ENCODE results near the gene GFY. TPM values are rescaled to one million over a fixed set of nuclear protein-coding genes. Genes with fewer than 3 reads are reported as not detected.
A peak's percentile ranks its signal among the peaks of the same experiment; 100 is the strongest.
"Not testable (repeated sequence)": the region's sequence is repeated elsewhere in the genome, so short reads cannot be mapped to it uniquely, and the experiment has no call there.

GFY gene
- total and polyA plus RNA-seq, 4 experiments from 2014 or later = not detected

GRCh38 chr19:49453757-49454240, 28.6 kb downstream of the GFY start:
- Histone ChIP-seq H3K36me3 (ENCODE audit: insufficient read depth, low read length) (peaks cover 7% of the 10 kb centered on the region), H3K4me3 (ENCODE audit: low read length in 2 of 2) (peak overlapping the region; percentile 73 to 96), H3K4me1 (ENCODE audit: insufficient read depth, low read length) (peaks cover 50% of the 10 kb centered on the region), H3K9me3 (ENCODE audit: control insufficient read depth in 1 of 2, low read length in 2 of 2) (no peaks in the 10 kb centered on the region), H3K27ac (ENCODE audit: low read depth, low read length) (peak overlapping the region; percentile 91), H3K27me3 (ENCODE audit: insufficient read depth, low read length) (no peaks in the 10 kb centered on the region)
- Mint-ChIP-seq H3K4me3 (peak overlapping the region; percentile 93 to 100 (median 98)), H3K9me3 (peaks cover 0 to 2% (median 0%) of the 10 kb centered on the region in 8 donors), H3K36me3 (peaks cover 24 to 28% of the 10 kb centered on the region in 2 donors), H3K27me3 (no peaks in the 10 kb centered on the region), H3K4me1 (peaks cover 26 to 75% (median 44%) of the 10 kb centered on the region in 4 donors), H3K27ac (peak overlapping the region; percentile 96 to 100 (median 100))
- POLR2A ChIA-PET (ENCODE audit: partially characterized antibody) = interaction anchor here (0.9 to 5.7 kb wide), 16 partner anchors 9 to 360 kb away, joined by 3 to 222 read pairs (median 5); partner anchors contain the start of genes FLT3LG, FUZ, NOSIP and PRMT1
- CTCF ChIA-PET (ENCODE audit: partially characterized antibody) = interaction anchor here (0.7 to 15.5 kb wide), 7 partner anchors 9 to 222 kb away, joined by 3 to 227 read pairs (median 5); partner anchors contain the start of gene FLT3LG
- intact Hi-C loops (cut with micrococcal nuclease) = loop anchor here (1.0 to 5.0 kb wide), 6 partner anchors 16 to 336 kb away; partner anchors contain the start of genes C19orf73, FLT3LG, PPFIA3 and RPL13A
- no peak for DNase-seq

DNA sequence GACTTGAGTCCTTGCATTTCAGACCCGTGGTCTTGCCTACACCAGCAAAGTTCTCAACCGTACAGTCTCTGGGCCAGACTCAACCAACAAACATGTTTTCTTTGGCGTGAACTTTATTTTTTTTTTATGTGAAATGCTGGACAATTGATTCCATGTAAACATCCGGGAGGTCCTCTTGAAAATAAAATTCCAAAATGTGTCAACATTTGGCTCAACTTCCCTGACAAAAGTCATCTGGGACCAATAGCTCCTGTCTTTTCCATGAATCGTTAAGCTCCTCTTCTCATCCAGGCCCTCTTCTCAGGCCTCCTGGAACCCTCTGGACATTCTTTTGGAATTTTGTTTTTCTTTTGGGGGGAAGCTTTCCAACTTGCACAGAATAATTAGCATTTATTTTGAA, 30.6 kb downstream of the GFY start:
- no peak for DNase-seq
- Mint-ChIP-seq H3K27ac (peak overlapping the region in 5 of 7 donors; percentile 22 to 73 (median 60)), H3K27me3 (no peaks in the 10 kb centered on the region), H3K4me3 (peak overlapping the region in 1 of 8 donors; percentile 49), H3K4me1 (peaks cover 19 to 62% (median 38%) of the 10 kb centered on the region in 4 donors), H3K36me3 (peaks cover 19 to 31% of the 10 kb centered on the region in 2 donors), H3K9me3 (no peaks in the 10 kb centered on the region)
- Histone ChIP-seq H3K36me3 (ENCODE audit: insufficient read depth, low read length) (peaks cover 12% of the 10 kb centered on the region), H3K9me3 (ENCODE audit: control insufficient read depth in 1 of 2, low read length in 2 of 2) (no peaks in the 10 kb centered on the region), H3K27me3 (ENCODE audit: insufficient read depth, low read length) (no peaks in the 10 kb centered on the region), H3K4me3 (ENCODE audit: low read length in 2 of 2) (no peak overlapping the region), H3K4me1 (ENCODE audit: insufficient read depth, low read length) (peaks cover 46% of the 10 kb centered on the region), H3K27ac (ENCODE audit: low read depth, low read length) (no peak overlapping the region)
- ChIA-PET CTCF (ENCODE audit: partially characterized antibody) (interaction anchor here (1.2 to 15.5 kb wide), 3 partner anchors 10 to 91 kb away, joined by 3 to 227 read pairs (median 3); partner anchors contain the start of gene FLT3LG), POLR2A (ENCODE audit: partially characterized antibody) (interaction anchor here (1.4 to 5.1 kb wide), 2 partner anchors 14 to 17 kb away, joined by 5 to 34 read pairs; no protein-coding TSS in a partner anchor)
- intact Hi-C loops (cut with micrococcal nuclease) = no loop called here

GRCh38 chr19:49456326-49456725, 31.1 kb downstream of the GFY start:
- Mint-ChIP-seq H3K4me3 (peak overlapping the region in 1 of 8 donors; percentile 49), H3K36me3 (peaks cover 19 to 30% of the 10 kb centered on the region in 2 donors), H3K4me1 (peaks cover 19 to 57% (median 36%) of the 10 kb centered on the region in 4 donors), H3K9me3 (no peaks in the 10 kb centered on the region), H3K27me3 (no peaks in the 10 kb centered on the region), H3K27ac (peak overlapping the region in 6 of 7 donors; percentile 15 to 77 (median 46))
- ChIA-PET CTCF (ENCODE audit: partially characterized antibody) (interaction anchor here (1.2 to 15.5 kb wide), 3 partner anchors 11 to 90 kb away, joined by 3 to 227 read pairs (median 3); partner anchors contain the start of gene FLT3LG), POLR2A (ENCODE audit: partially characterized antibody) (interaction anchor here (1.4 to 5.1 kb wide), 2 partner anchors 13 to 17 kb away, joined by 5 to 34 read pairs; no protein-coding TSS in a partner anchor)
- intact Hi-C loops (cut with micrococcal nuclease) = no loop called here
- H3K27ac ChIP-seq (ENCODE audit: low read depth, low read length) = no peak overlapping the region
- H3K4me3 ChIP-seq (ENCODE audit: low read length in 2 of 2) = no peak overlapping the region
- H3K9me3 ChIP-seq (ENCODE audit: control insufficient read depth in 1 of 2, low read length in 2 of 2) = no peaks in the 10 kb centered on the region
- H3K4me1 ChIP-seq (ENCODE audit: insufficient read depth, low read length) = peaks cover 43% of the 10 kb centered on the region
- peaks cover 12% of the 10 kb centered on the region for H3K36me3 ChIP-seq (ENCODE audit: insufficient read depth, low read length)
- no peaks in the 10 kb centered on the region for H3K27me3 ChIP-seq (ENCODE audit: insufficient read depth, low read length)
- DNase-seq = no peak

GRCh38 chr19:49458567-49458903, 33.3 kb downstream of the GFY start:
- CTCF ChIA-PET (ENCODE audit: partially characterized antibody) = interaction anchor here (1.1 to 2.8 kb wide), 3 partner anchors 11 to 20 kb away, joined by 3 to 20 read pairs (median 8); partner anchors contain the start of gene FLT3LG
- Mint-ChIP-seq H3K36me3 (peaks cover 15 to 18% of the 10 kb centered on the region in 2 donors), H3K27me3 (no peaks in the 10 kb centered on the region), H3K27ac (peak overlapping the region; percentile 60 to 85 (median 78)), H3K4me1 (peaks cover 9 to 38% (median 20%) of the 10 kb centered on the region in 4 donors), H3K4me3 (peak overlapping the region in 1 of 8 donors; percentile 41), H3K9me3 (no peaks in the 10 kb centered on the region)
- intact Hi-C loops (cut with micrococcal nuclease) = no loop called here
- no peak for DNase-seq
- Histone ChIP-seq H3K36me3 (ENCODE audit: insufficient read depth, low read length) (peaks cover 12% of the 10 kb centered on the region), H3K9me3 (ENCODE audit: control insufficient read depth in 1 of 2, low read length in 2 of 2) (no peaks in the 10 kb centered on the region), H3K27me3 (ENCODE audit: insufficient read depth, low read length) (no peaks in the 10 kb centered on the region), H3K4me1 (ENCODE audit: insufficient read depth, low read length) (peaks cover 29% of the 10 kb centered on the region), H3K4me3 (ENCODE audit: low read length in 2 of 2) (no peak overlapping the region), H3K27ac (ENCODE audit: low read depth, low read length) (peak overlapping the region; percentile 33)
- POLR2A ChIA-PET (ENCODE audit: partially characterized antibody) = interaction anchor here (0.8 to 5.1 kb wide), 6 partner anchors 8 to 17 kb away, joined by 3 to 34 read pairs (median 5); no protein-coding TSS in a partner anchor

DNA sequence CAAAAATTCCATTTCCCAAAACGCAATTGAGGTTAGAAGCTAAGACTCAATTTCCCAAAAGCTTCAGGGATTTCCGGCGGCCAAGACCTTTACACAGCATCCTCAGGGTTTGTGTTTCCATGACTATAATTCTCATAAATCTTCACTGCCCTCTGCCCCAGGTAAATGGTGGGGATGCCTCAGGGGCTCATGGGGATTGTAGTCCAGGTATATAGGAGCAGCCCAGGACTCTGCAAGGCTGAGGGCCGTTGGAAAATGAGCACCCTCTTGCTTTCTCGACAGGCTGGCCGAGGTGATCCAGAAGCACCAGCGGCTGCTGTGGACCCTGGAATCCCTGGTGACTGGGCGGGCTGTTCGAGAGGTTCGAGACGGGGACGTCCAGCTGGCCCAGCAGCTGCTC, 34.2 kb downstream of the GFY start:
- peaks cover 7 to 30% (median 15%) of the 10 kb centered on the region in 4 donors for H3K4me1 Mint-ChIP-seq
- H3K27ac Mint-ChIP-seq = peak overlapping the region in 2 of 7 donors; percentile 52 to 78
- no peaks in the 10 kb centered on the region for H3K9me3 Mint-ChIP-seq
- intact Hi-C loops (cut with micrococcal nuclease) = no loop called here
- Histone ChIP-seq H3K27ac (ENCODE audit: low read depth, low read length) (no peak overlapping the region), H3K27me3 (ENCODE audit: insufficient read depth, low read length) (no peaks in the 10 kb centered on the region), H3K4me3 (ENCODE audit: low read length in 2 of 2) (no peak overlapping the region), H3K9me3 (ENCODE audit: control insufficient read depth in 1 of 2, low read length in 2 of 2) (no peaks in the 10 kb centered on the region), H3K4me1 (ENCODE audit: insufficient read depth, low read length) (peaks cover 21% of the 10 kb centered on the region), H3K36me3 (ENCODE audit: insufficient read depth, low read length) (peaks cover 16% of the 10 kb centered on the region)
- no peaks in the 10 kb centered on the region for H3K27me3 Mint-ChIP-seq
- H3K4me3 Mint-ChIP-seq = no peak overlapping the region
- POLR2A ChIA-PET (ENCODE audit: partially characterized antibody) = interaction anchor here (5.1 kb wide), 1 partner anchor 10 kb away, joined by 34 read pairs; no protein-coding TSS in a partner anchor
- CTCF ChIA-PET (ENCODE audit: partially characterized antibody) = interaction anchor here (1.5 to 2.8 kb wide), 3 partner anchors 10 to 14 kb away, joined by 4 to 20 read pairs (median 8); partner anchors contain the start of gene FLT3LG
- peaks cover 15 to 17% of the 10 kb centered on the region in 2 donors for H3K36me3 Mint-ChIP-seq
- no peak for DNase-seq

DNA sequence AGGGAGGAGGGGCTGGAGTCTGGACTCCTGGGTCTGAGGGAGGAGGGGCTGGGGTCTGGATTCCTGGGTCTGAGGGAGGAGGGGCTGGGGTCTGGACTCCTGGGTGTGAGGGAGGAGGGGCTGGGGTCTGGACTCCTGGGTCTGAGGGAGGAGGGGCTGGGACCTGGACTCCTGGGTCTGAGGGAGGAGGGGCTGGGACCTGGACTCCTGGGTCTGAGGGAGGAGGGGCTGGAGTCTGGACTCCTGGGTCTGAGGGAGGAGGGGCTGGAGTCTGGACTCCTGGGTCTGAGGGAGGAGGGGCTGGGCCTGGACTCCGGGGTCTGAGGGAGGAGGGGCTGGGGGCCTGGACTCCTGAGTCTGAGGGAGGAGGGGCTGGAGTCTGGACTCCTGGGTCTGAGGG, 35.9 kb downstream of the GFY start:
- Mint-ChIP-seq H3K36me3 (peaks cover 10 to 21% of the 10 kb centered on the region in 2 donors), H3K4me1 (peaks cover 5 to 22% (median 14%) of the 10 kb centered on the region in 4 donors)
- H3K4me3 ChIP-seq (ENCODE audit: low read length in 2 of 2); H3K27me3 Mint-ChIP-seq; H3K27ac Mint-ChIP-seq; H3K27me3 ChIP-seq (ENCODE audit: insufficient read depth, low read length); intact Hi-C loops (cut with micrococcal nuclease); H3K9me3 Mint-ChIP-seq; POLR2A ChIA-PET (ENCODE audit: partially characterized antibody); H3K27ac ChIP-seq (ENCODE audit: low read depth, low read length); H3K4me3 Mint-ChIP-seq; DNase-seq; H3K9me3 ChIP-seq (ENCODE audit: control insufficient read depth in 1 of 2, low read length in 2 of 2): not testable (repeated sequence)
- Histone ChIP-seq H3K4me1 (ENCODE audit: insufficient read depth, low read length) (peaks cover 21% of the 10 kb centered on the region), H3K36me3 (ENCODE audit: insufficient read depth, low read length) (peaks cover 29% of the 10 kb centered on the region)
- CTCF ChIA-PET (ENCODE audit: partially characterized antibody) = interaction anchor here (1.3 kb wide), 1 partner anchor 9 kb away, joined by 4 read pairs; no protein-coding TSS in a partner anchor

DNA sequence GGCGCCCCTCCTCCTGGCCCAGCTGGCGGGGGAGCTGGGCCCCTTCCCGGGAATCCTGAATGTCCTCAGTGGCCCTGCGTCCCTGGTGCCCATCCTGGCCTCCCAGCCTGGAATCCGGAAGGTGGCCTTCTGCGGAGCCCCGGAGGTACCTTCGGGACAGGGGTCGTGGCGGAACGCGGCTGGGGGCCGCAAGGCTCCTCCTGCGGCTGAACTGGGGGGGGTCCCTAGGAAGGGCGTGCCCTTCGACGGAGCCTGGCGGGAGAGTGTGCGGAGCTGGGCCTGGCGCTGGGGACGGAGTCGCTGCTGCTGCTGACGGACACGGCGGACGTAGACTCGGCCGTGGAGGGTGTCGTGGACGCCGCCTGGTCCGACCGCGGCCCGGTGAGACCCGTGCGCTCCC, 36.5 kb downstream of the GFY start:
- DNase-seq = no peak
- intact Hi-C loops (cut with micrococcal nuclease) = no loop called here
- Histone ChIP-seq H3K4me3 (ENCODE audit: low read length in 2 of 2) (no peak overlapping the region), H3K27me3 (ENCODE audit: insufficient read depth, low read length) (no peaks in the 10 kb centered on the region), H3K9me3 (ENCODE audit: control insufficient read depth in 1 of 2, low read length in 2 of 2) (no peaks in the 10 kb centered on the region), H3K36me3 (ENCODE audit: insufficient read depth, low read length) (peaks cover 29% of the 10 kb centered on the region), H3K27ac (ENCODE audit: low read depth, low read length) (no peak overlapping the region), H3K4me1 (ENCODE audit: insufficient read depth, low read length) (peaks cover 22% of the 10 kb centered on the region)
- peaks cover 7 to 21% of the 10 kb centered on the region in 2 donors for H3K36me3 Mint-ChIP-seq
- CTCF ChIA-PET (ENCODE audit: partially characterized antibody) = interaction anchor here (1.3 kb wide), 1 partner anchor 9 kb away, joined by 4 read pairs; no protein-coding TSS in a partner anchor
- H3K4me1 Mint-ChIP-seq = peaks cover 5 to 20% (median 12%) of the 10 kb centered on the region in 4 donors
- H3K27ac Mint-ChIP-seq = no peak overlapping the region
- no peaks in the 10 kb centered on the region for H3K27me3 Mint-ChIP-seq
- H3K9me3 Mint-ChIP-seq = no peaks in the 10 kb centered on the region
- POLR2A ChIA-PET (ENCODE audit: partially characterized antibody) = no interaction called here
- H3K4me3 Mint-ChIP-seq = no peak overlapping the region
